PFSK-1 (cell line): ENCODE results near the gene CXCL14.

Source experiments
- FOXP2 ChIP-seq: optimal IDR thresholded peaks from 2 replicates; pipeline ENCODE3; 2011; ENCODE audit warnings: borderline replicate concordance, control low read depth, inconsistent platforms; ENCODE audit not compliant: insufficient read depth; ENCODE audit errors: extremely low read length, extremely low read depth
- POLR2AphosphoS5 ChIP-seq: IDR thresholded peaks from 2 replicates; pipeline ENCODE4 v1.6.1; 2012; ENCODE audit warnings: low read depth, mild to moderate bottlenecking, control low read depth, low read length, moderate library complexity
- REST ChIP-seq, 2 experiments: IDR thresholded peaks; 2 replicates each; pipeline versions ENCODE4 v1.6.1 to v1.8.0; 2011 to 2012; ENCODE audit warnings: low read depth in 2 of 2, low read length in 2 of 2, control low read depth in 1 of 2, inconsistent platforms in 1 of 2, mild to moderate bottlenecking in 1 of 2, moderate library complexity in 1 of 2; ENCODE audit not compliant: insufficient read depth in 1 of 2
- SIN3A ChIP-seq: IDR thresholded peaks from 2 replicates; pipeline ENCODE4 v1.6.1; 2012; ENCODE audit warnings: mild to moderate bottlenecking, low read length, moderate library complexity, borderline replicate concordance; ENCODE audit not compliant: insufficient read depth
- TAF1 ChIP-seq: IDR thresholded peaks from 2 replicates; pipeline ENCODE4 v1.6.1; 2012; ENCODE audit warnings: low read length, control low read depth, borderline replicate concordance; ENCODE audit not compliant: insufficient read depth

CXCL14 gene

GRCh38 chr5:135604056-135604455 is 25.3 kb upstream of the CXCL14 start:
- TF ChIP-seq FOXP2: no peak
- no peak for TF ChIP-seq TAF1
- TF ChIP-seq SIN3A: no peak
- no peak for TF ChIP-seq REST (IDR thresholded peaks at IDR 0.05; ENCODE audit: insufficient read depth in 1 of 2, low read depth in 2 of 2, low read length in 2 of 2)
- TF ChIP-seq POLR2AphosphoS5: no peak

- TF ChIP-seq POLR2AphosphoS5 (no peak), TAF1 (no peak), REST (IDR thresholded peaks at IDR 0.05; ENCODE audit: insufficient read depth in 1 of 2, low read depth in 2 of 2, low read length in 2 of 2) (no peak)
These were observed 24.3 kb upstream of the CXCL14 start for GRCh38 chr5:135602882-135603721.

- TF ChIP-seq SIN3A (no peak), FOXP2 (no peak), POLR2AphosphoS5 (no peak), REST (IDR thresholded peaks at IDR 0.05; ENCODE audit: insufficient read depth in 1 of 2, low read depth in 2 of 2, low read length in 2 of 2) (no peak), TAF1 (no peak)
These were observed 22.7 kb upstream of the CXCL14 start for GRCh38 chr5:135601466-135601865.

- TF ChIP-seq FOXP2: no peak
- TF ChIP-seq TAF1: no peak
- no peak for TF ChIP-seq SIN3A
- no peak for TF ChIP-seq POLR2AphosphoS5
- no peak for TF ChIP-seq REST (IDR thresholded peaks at IDR 0.05; ENCODE audit: insufficient read depth in 1 of 2, low read depth in 2 of 2, low read length in 2 of 2)
These were observed 22.2 kb upstream of the CXCL14 start for GRCh38 chr5:135600971-135601381.
